HepG2 (cell line): ENCODE measurements around the gene NOL12. TPM values are rescaled to one million over a fixed set of nuclear protein-coding genes. Genes with fewer than 3 reads are reported as not detected.

ENCODE experiments used
- ARID5B ChIP-seq: IDR thresholded peaks from 2 replicates; pipeline ENCODE4 v1.4.0; 2020; ENCODE audit warnings: mild to moderate bottlenecking, missing genetic modification reagents
- ATF3 ChIP-seq: sonication (generic); formaldehyde crosslinking; IDR thresholded peaks from 2 replicates; pipeline ENCODE4 v1.4.0; 2020; ENCODE audit warnings: missing genetic modification reagents
- GABPB1 ChIP-seq: IDR thresholded peaks from 2 replicates; pipeline ENCODE4 v1.6.1; 2016; ENCODE audit warnings: mild to moderate bottlenecking, missing genetic modification reagents, moderate library complexity, missing compliant biosample characterization
- HDAC1 ChIP-seq: sonication (generic); formaldehyde crosslinking; IDR thresholded peaks from 2 replicates; pipeline ENCODE4 v1.5.1; 2020; ENCODE audit warnings: mild to moderate bottlenecking, missing genetic modification reagents
- HIVEP1 ChIP-seq: sonication (generic); formaldehyde crosslinking; IDR thresholded peaks from 2 replicates; pipeline ENCODE4 v1.4.0; 2020; ENCODE audit warnings: mild to moderate bottlenecking, missing genetic modification reagents
- MAZ ChIP-seq, 2 experiments: sonication (generic) in 1 of 2; formaldehyde crosslinking in 1 of 2; IDR thresholded peaks; 2 replicates each; pipeline versions ENCODE4 v1.5.0 to v1.6.1; 2012 to 2020; ENCODE audit warnings: low read depth in 2 of 2, mild to moderate bottlenecking in 2 of 2, borderline replicate concordance in 1 of 2, improper control_type of control experiment in 1 of 2, low read length in 1 of 2, missing genetic modification reagents in 1 of 2, moderate library complexity in 1 of 2
- MTERF4 ChIP-seq: sonication (generic); formaldehyde crosslinking; IDR thresholded peaks from 2 replicates; pipeline ENCODE4 v1.8.0; 2023; ENCODE audit warnings: mild to moderate bottlenecking, missing genetic modification reagents
- PATZ1 ChIP-seq: sonication (generic); formaldehyde crosslinking; IDR thresholded peaks from 2 replicates; pipeline ENCODE4 v1.4.0; 2020; ENCODE audit warnings: missing genetic modification reagents
- RFX5 ChIP-seq: IDR thresholded peaks from 2 replicates; pipeline ENCODE4 v1.6.1; 2011; ENCODE audit warnings: low read depth, low read length, improper control_type of control experiment
- SIX1 ChIP-seq: sonication (generic); formaldehyde crosslinking; IDR thresholded peaks from 2 replicates; pipeline ENCODE4 v1.4.0; 2020; ENCODE audit warnings: missing genetic modification reagents, borderline replicate concordance
- SP5 ChIP-seq: IDR thresholded peaks from 2 replicates; pipeline ENCODE4 v1.6.1; 2016; ENCODE audit warnings: low read depth, borderline replicate concordance
- ZFX ChIP-seq: sonication (generic); formaldehyde crosslinking; IDR thresholded peaks from 2 replicates; pipeline ENCODE4 v1.4.0; 2020; ENCODE audit warnings: mild to moderate bottlenecking, low read depth, missing genetic modification reagents, moderate library complexity
- ZNF235 ChIP-seq: sonication (generic); formaldehyde crosslinking; IDR thresholded peaks from 2 replicates; pipeline ENCODE4 v1.8.1; 2023; ENCODE audit warnings: mild to moderate bottlenecking, missing genetic modification reagents, borderline replicate concordance
- ZNF24 ChIP-seq: fragments of 450-650 bp; IDR thresholded peaks from 2 replicates; pipeline ENCODE4 v1.6.1; 2017; ENCODE audit warnings: antibody characterized with exemption, mild to moderate bottlenecking
- ZNF296 ChIP-seq: sonication (generic); formaldehyde crosslinking; conservative IDR thresholded peaks from 2 replicates; pipeline ENCODE4 v1.5.0; 2020; ENCODE audit warnings: mild to moderate bottlenecking, missing genetic modification reagents
- ZNF652 ChIP-seq: IDR thresholded peaks from 2 replicates; pipeline ENCODE4 v1.6.1; 2016; ENCODE audit warnings: low read depth, borderline replicate concordance
- ZNF883 ChIP-seq: sonication (generic); formaldehyde crosslinking; IDR thresholded peaks from 2 replicates; pipeline ENCODE4 v1.5.1; 2020; ENCODE audit warnings: mild to moderate bottlenecking, missing genetic modification reagents; ENCODE audit errors: not compliant biosample characterization
- polyA plus RNA-seq, 8 experiments: library from polyadenylated mRNA; depleted of rRNA in 3 of 8; stranded (reverse) in 7 of 8; unstranded in 1 of 8; fragments of >200 nt; fragmentation: Illumina TruSeq in 4 of 8; extraction: Trizol in 4 of 8; gene quantifications; 2 replicates each; pipeline versions ENCODE4 v1.2.1 to v1.2.3, GENCODE V29; 2011 to 2016; ENCODE audit warnings: low read depth in 4 of 8, missing spikeins in 1 of 8, mixed read lengths in 1 of 8; ENCODE audit not compliant: insufficient read depth in 1 of 8
- total RNA-seq, 5 experiments: library from RNA; depleted of rRNA; stranded (reverse); fragments of >200 nt; fragmentation: Illumina TruSeq; extraction: Trizol; gene quantifications; 2 replicates each; pipeline ENCODE4 v1.2.3, GENCODE V29; 2016; ENCODE audit warnings: low read depth in 1 of 5
- TF ChIP-seq, protein P1 (sequence below): sonication (generic); formaldehyde crosslinking; IDR thresholded peaks from 2 replicates; pipeline ENCODE4 v1.4.0; 2020; ENCODE audit warnings: missing genetic modification reagents

The NOL12 gene
- total and polyA plus RNA-seq, 2 of the 13 experiments (the other 11 are each of a cell fraction or from before 2014, with no cell fraction given), result 14.3 to 31.4 TPM

DNA sequence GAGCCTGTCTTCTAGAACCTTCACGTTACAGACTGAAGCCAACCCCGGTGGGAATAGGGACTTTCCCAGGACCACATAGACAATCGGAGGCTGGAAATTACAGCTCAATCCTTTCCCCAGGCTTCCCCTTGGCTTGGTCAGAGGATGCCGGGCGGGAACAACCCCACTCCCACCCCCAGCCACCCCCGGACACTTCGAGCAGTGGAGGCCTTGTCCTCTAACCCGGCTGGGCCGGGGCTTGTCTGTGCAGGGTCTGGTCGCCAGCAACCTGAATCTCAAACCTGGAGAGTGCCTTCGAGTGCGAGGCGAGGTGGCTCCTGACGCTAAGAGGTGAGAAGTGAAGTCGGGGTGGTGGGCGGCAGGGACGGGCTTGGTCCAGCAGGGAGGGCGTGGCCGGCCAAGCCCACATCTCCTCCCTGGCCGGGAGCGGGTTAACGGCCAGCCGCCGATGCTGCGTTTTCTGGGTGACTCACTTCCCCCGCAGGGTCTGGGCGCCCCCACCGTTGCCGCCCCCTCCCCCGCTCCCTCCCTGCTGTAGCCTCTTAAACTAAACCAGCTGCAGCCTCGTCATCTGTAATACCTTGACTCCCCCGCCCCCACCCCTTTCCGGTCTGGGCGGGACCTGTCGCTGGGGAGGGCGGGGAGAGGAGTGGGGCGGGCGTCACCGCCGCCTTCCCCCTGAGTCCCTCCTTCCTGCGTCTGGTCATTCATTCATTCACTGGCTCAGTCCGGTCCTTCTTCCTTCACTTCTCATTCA is 9.2 kb upstream of the NOL12 start (continued):
- TF ChIP-seq ZNF235 (CRISPR knock-in tag), result 0 out of 2 replicates have a peak, but pooled peaks have one; percentile 33
- TF ChIP-seq ZNF883 (CRISPR knock-in tag), result no peak
- TF ChIP-seq ATF3 (CRISPR knock-in tag), result peak; percentile 61; the same call in 1 of the 2 replicates
- 0 out of 2 replicates have a peak, but pooled peaks have one; percentile 23 for TF ChIP-seq MTERF4
- TF ChIP-seq RFX5, result no peak
- TF ChIP-seq SIX1, result no peak
- no peak for TF ChIP-seq ZNF296 (CRISPR knock-in tag)
- peak; percentile 71 for TF ChIP-seq MAZ (IDR thresholded peaks at IDR 0.05; ENCODE audit: borderline replicate concordance, low read depth, low read length)
- no peak for TF ChIP-seq MAZ (CRISPR knock-in tag; IDR thresholded peaks at IDR 0.05; ENCODE audit: low read depth)
- TF ChIP-seq SP5 (CRISPR knock-in tag), result peak; percentile 85
- peak; percentile 17; the same call in 1 of the 2 replicates for TF ChIP-seq HIVEP1 (CRISPR knock-in tag)
- peak; percentile 93 for TF ChIP-seq ZNF652
- peak; percentile 92 for TF ChIP-seq PATZ1
- peak; percentile 92 for TF ChIP-seq ZNF24
- peak; percentile 55; the same call in 1 of the 2 replicates for TF ChIP-seq ARID5B (CRISPR knock-in tag)
- TF ChIP-seq GABPB1 (CRISPR knock-in tag), result peak; percentile 82
- TF ChIP-seq, protein P1, sequence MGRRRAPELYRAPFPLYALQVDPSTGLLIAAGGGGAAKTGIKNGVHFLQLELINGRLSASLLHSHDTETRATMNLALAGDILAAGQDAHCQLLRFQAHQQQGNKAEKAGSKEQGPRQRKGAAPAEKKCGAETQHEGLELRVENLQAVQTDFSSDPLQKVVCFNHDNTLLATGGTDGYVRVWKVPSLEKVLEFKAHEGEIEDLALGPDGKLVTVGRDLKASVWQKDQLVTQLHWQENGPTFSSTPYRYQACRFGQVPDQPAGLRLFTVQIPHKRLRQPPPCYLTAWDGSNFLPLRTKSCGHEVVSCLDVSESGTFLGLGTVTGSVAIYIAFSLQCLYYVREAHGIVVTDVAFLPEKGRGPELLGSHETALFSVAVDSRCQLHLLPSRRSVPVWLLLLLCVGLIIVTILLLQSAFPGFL (CRISPR knock-in tag), result no peak
- peak; percentile 40; the same call in 1 of the 2 replicates for TF ChIP-seq ZFX (CRISPR knock-in tag)
- TF ChIP-seq HDAC1 (CRISPR knock-in tag), result peak; percentile 58; the same call in 1 of the 2 replicates
